Fibroblast of skin of left biceps (primary cell): Measurements from ENCODE around the gene RAPGEF2.

Experiments used
- DNase-seq, 2 experiments: peaks; one replicate each; pipeline ENCODE4 v3.0.0-alpha.2; 2013; ENCODE audit warnings: low read depth in 2 of 2

Gene RAPGEF2

GRCh38 chr4:159195361-159195769, 92.5 kb downstream of the RAPGEF2 start:
- DNase-seq = no peak

GRCh38 chr4:159197260-159197884, 94.5 kb downstream of the RAPGEF2 start:
- no peak for DNase-seq

- no peak for DNase-seq
These were observed 95.0 kb downstream of the RAPGEF2 start for GRCh38 chr4:159197885-159198269.

- no peak for DNase-seq
These were observed 96.9 kb downstream of the RAPGEF2 start for GRCh38 chr4:159199826-159200225.

- DNase-seq = no peak
These were observed 98.3 kb downstream of the RAPGEF2 start for GRCh38 chr4:159201168-159201567.

GRCh38 chr4:159204566-159204965, 101.7 kb downstream of the RAPGEF2 start:
- no peak for DNase-seq

- DNase-seq = no peak
These were observed 102.6 kb downstream of the RAPGEF2 start for GRCh38 chr4:159205466-159205865.

GRCh38 chr4:159206427-159206871, 103.6 kb downstream of the RAPGEF2 start:
- peak in 1 of 2 experiments; percentile 19 for DNase-seq

- no peak for DNase-seq
These were observed 106.4 kb downstream of the RAPGEF2 start for GRCh38 chr4:159209249-159209648.

GRCh38 chr4:159210975-159211374, 108.1 kb downstream of the RAPGEF2 start:
- no peak for DNase-seq

GRCh38 chr4:159212675-159213293, 109.9 kb downstream of the RAPGEF2 start:
- no peak for DNase-seq

- no peak for DNase-seq
These were observed 114.0 kb downstream of the RAPGEF2 start for GRCh38 chr4:159216834-159217233.

GRCh38 chr4:159219862-159220261, 117.0 kb downstream of the RAPGEF2 start:
- DNase-seq = no peak

- DNase-seq = peak in 1 of 2 experiments; percentile 32
These were observed 117.5 kb downstream of the RAPGEF2 start for GRCh38 chr4:159220353-159220752.

GRCh38 chr4:159221280-159221679, 118.4 kb downstream of the RAPGEF2 start:
- DNase-seq = no peak

GRCh38 chr4:159222043-159222552, 119.2 kb downstream of the RAPGEF2 start:
- no peak for DNase-seq

- no peak for DNase-seq
These were observed 121.5 kb downstream of the RAPGEF2 start for GRCh38 chr4:159224408-159224807.

- DNase-seq = no peak
These were observed 124.5 kb downstream of the RAPGEF2 start for GRCh38 chr4:159227378-159227777.

- DNase-seq = peak; percentile 50 to 51
These were observed 125.1 kb downstream of the RAPGEF2 start for GRCh38 chr4:159227984-159228383.

GRCh38 chr4:159229164-159229563, 126.3 kb downstream of the RAPGEF2 start:
- DNase-seq = peak; percentile 59 to 60

GRCh38 chr4:159232465-159233106, 129.7 kb downstream of the RAPGEF2 start:
- DNase-seq = no peak

- DNase-seq = no peak
These were observed 133.0 kb downstream of the RAPGEF2 start for GRCh38 chr4:159235779-159236368.
